ENCODE data around the gene EXOC6B.
A peak's percentile ranks its signal among the peaks of the same experiment; 100 is the strongest.

EXOC6B gene

GRCh38 chr2:72130659-72131360 is 695.0 kb downstream of the EXOC6B start:
- H3K36me3 ChIP-seq (ENCODE audit: control insufficient read depth, insufficient read depth, low read length), result no peaks in the 10 kb centered on the region
- peak overlapping the region; percentile 6 for H3K9ac ChIP-seq (ENCODE audit: low read length)
- H3K27ac ChIP-seq (ENCODE audit: low read depth, low read length), result no peak overlapping the region
- no peak overlapping the region for H3K4me3 ChIP-seq (ENCODE audit: low read length)
- no peaks in the 10 kb centered on the region for H3K79me2 ChIP-seq (ENCODE audit: control insufficient read depth, insufficient read depth, low read length)
- H2BK5ac ChIP-seq (ENCODE audit: low read length), result no peak overlapping the region
- no peak for DNase-seq
- WGBS (ENCODE audit: extremely low coverage, insufficient coverage, low lambda C conversion rate), result no CpG with 5 or more reads among the region's 26 CpGs
- no peak overlapping the region for H2BK15ac ChIP-seq (replicated peaks; ENCODE audit: low read depth)
- no peak overlapping the region for H3K23ac ChIP-seq (ENCODE audit: low read length)
- H4K8ac ChIP-seq (ENCODE audit: low read depth, low read length), result no peak overlapping the region
- no peaks in the 10 kb centered on the region for H3K27me3 ChIP-seq (ENCODE audit: insufficient read depth, low read length, poor library complexity)
- no peak overlapping the region for H3K4me2 ChIP-seq (ENCODE audit: low read length)
- H3K56ac ChIP-seq (ENCODE audit: low read length), result no peak overlapping the region
- no peaks in the 10 kb centered on the region for H3K4me1 ChIP-seq (ENCODE audit: control insufficient read depth, low read depth, low read length)
- H4K5ac ChIP-seq (ENCODE audit: low read length), result no peak overlapping the region
- H2AK5ac ChIP-seq (ENCODE audit: low read length), result no peak overlapping the region
- no peak overlapping the region for H3K4ac ChIP-seq (ENCODE audit: low read depth, low read length)
- H2BK120ac ChIP-seq (ENCODE audit: low read depth, low read length), result no peak overlapping the region
- H3K79me1 ChIP-seq (ENCODE audit: low read length), result no peaks in the 10 kb centered on the region
- H3K18ac ChIP-seq (ENCODE audit: low read length), result no peak overlapping the region

- Histone ChIP-seq H3K18ac (ENCODE audit: low read length) (no peak overlapping the region), H4K5ac (ENCODE audit: low read length) (no peak overlapping the region), H3K79me1 (ENCODE audit: low read length) (no peaks in the 10 kb centered on the region), H3K4me2 (ENCODE audit: low read length) (no peak overlapping the region), H3K27me3 (ENCODE audit: insufficient read depth, low read length, poor library complexity) (no peaks in the 10 kb centered on the region), H3K9ac (ENCODE audit: low read length) (no peak overlapping the region), H3K27ac (ENCODE audit: low read depth, low read length) (no peak overlapping the region), H3K56ac (ENCODE audit: low read length) (no peak overlapping the region), H3K4ac (ENCODE audit: low read depth, low read length) (no peak overlapping the region), H3K36me3 (ENCODE audit: control insufficient read depth, insufficient read depth, low read length) (no peaks in the 10 kb centered on the region), H3K79me2 (ENCODE audit: control insufficient read depth, insufficient read depth, low read length) (no peaks in the 10 kb centered on the region), H2BK15ac (replicated peaks; ENCODE audit: low read depth) (no peak overlapping the region), H3K4me3 (ENCODE audit: low read length) (no peak overlapping the region), H2BK120ac (ENCODE audit: low read depth, low read length) (no peak overlapping the region), H4K8ac (ENCODE audit: low read depth, low read length) (no peak overlapping the region), H2BK5ac (ENCODE audit: low read length) (no peak overlapping the region), H3K4me1 (ENCODE audit: control insufficient read depth, low read depth, low read length) (no peaks in the 10 kb centered on the region), H3K23ac (ENCODE audit: low read length) (no peak overlapping the region), H2AK5ac (ENCODE audit: low read length) (no peak overlapping the region)
- WGBS (ENCODE audit: extremely low coverage, insufficient coverage, low lambda C conversion rate), result no CpG with 5 or more reads among the region's 9 CpGs
- DNase-seq, result no peak
These were observed 696.0 kb downstream of the EXOC6B start for GRCh38 chr2:72129681-72130340.

GRCh38 chr2:72128843-72129227 is 697.0 kb downstream of the EXOC6B start:
- Histone ChIP-seq H2BK5ac (ENCODE audit: low read length) (no peak overlapping the region), H3K27ac (ENCODE audit: low read depth, low read length) (no peak overlapping the region), H3K27me3 (ENCODE audit: insufficient read depth, low read length, poor library complexity) (no peaks in the 10 kb centered on the region), H2AK5ac (ENCODE audit: low read length) (no peak overlapping the region), H3K23ac (ENCODE audit: low read length) (no peak overlapping the region), H2BK120ac (ENCODE audit: low read depth, low read length) (no peak overlapping the region), H3K9ac (ENCODE audit: low read length) (no peak overlapping the region), H3K56ac (ENCODE audit: low read length) (no peak overlapping the region), H4K5ac (ENCODE audit: low read length) (no peak overlapping the region), H3K36me3 (ENCODE audit: control insufficient read depth, insufficient read depth, low read length) (no peaks in the 10 kb centered on the region), H3K79me2 (ENCODE audit: control insufficient read depth, insufficient read depth, low read length) (no peaks in the 10 kb centered on the region), H2BK15ac (replicated peaks; ENCODE audit: low read depth) (no peak overlapping the region), H3K4me1 (ENCODE audit: control insufficient read depth, low read depth, low read length) (no peaks in the 10 kb centered on the region), H3K4me2 (ENCODE audit: low read length) (no peak overlapping the region), H3K4ac (ENCODE audit: low read depth, low read length) (no peak overlapping the region), H3K18ac (ENCODE audit: low read length) (no peak overlapping the region), H4K8ac (ENCODE audit: low read depth, low read length) (no peak overlapping the region), H3K79me1 (ENCODE audit: low read length) (no peaks in the 10 kb centered on the region), H3K4me3 (ENCODE audit: low read length) (no peak overlapping the region)
- WGBS (ENCODE audit: extremely low coverage, insufficient coverage, low lambda C conversion rate), result no CpG with 5 or more reads among the region's 11 CpGs
- no peak for DNase-seq

- Histone ChIP-seq H3K27me3 (ENCODE audit: insufficient read depth, low read length, poor library complexity) (no peaks in the 10 kb centered on the region), H3K79me1 (ENCODE audit: low read length) (no peaks in the 10 kb centered on the region), H3K18ac (ENCODE audit: low read length) (no peak overlapping the region), H2BK15ac (replicated peaks; ENCODE audit: low read depth) (no peak overlapping the region), H2BK5ac (ENCODE audit: low read length) (no peak overlapping the region), H3K9ac (ENCODE audit: low read length) (no peak overlapping the region), H4K8ac (ENCODE audit: low read depth, low read length) (no peak overlapping the region), H3K27ac (ENCODE audit: low read depth, low read length) (no peak overlapping the region), H3K36me3 (ENCODE audit: control insufficient read depth, insufficient read depth, low read length) (no peaks in the 10 kb centered on the region), H3K4ac (ENCODE audit: low read depth, low read length) (no peak overlapping the region), H3K4me1 (ENCODE audit: control insufficient read depth, low read depth, low read length) (no peaks in the 10 kb centered on the region), H3K79me2 (ENCODE audit: control insufficient read depth, insufficient read depth, low read length) (no peaks in the 10 kb centered on the region), H2BK120ac (ENCODE audit: low read depth, low read length) (no peak overlapping the region), H2AK5ac (ENCODE audit: low read length) (no peak overlapping the region), H3K4me2 (ENCODE audit: low read length) (no peak overlapping the region), H3K4me3 (ENCODE audit: low read length) (no peak overlapping the region), H3K23ac (ENCODE audit: low read length) (no peak overlapping the region), H3K56ac (ENCODE audit: low read length) (no peak overlapping the region), H4K5ac (ENCODE audit: low read length) (no peak overlapping the region)
- WGBS (ENCODE audit: extremely low coverage, insufficient coverage, low lambda C conversion rate), result no CpG with 5 or more reads among the region's 24 CpGs
- no peak for DNase-seq
These were observed 697.6 kb downstream of the EXOC6B start for GRCh38 chr2:72128059-72128842.

DNA sequence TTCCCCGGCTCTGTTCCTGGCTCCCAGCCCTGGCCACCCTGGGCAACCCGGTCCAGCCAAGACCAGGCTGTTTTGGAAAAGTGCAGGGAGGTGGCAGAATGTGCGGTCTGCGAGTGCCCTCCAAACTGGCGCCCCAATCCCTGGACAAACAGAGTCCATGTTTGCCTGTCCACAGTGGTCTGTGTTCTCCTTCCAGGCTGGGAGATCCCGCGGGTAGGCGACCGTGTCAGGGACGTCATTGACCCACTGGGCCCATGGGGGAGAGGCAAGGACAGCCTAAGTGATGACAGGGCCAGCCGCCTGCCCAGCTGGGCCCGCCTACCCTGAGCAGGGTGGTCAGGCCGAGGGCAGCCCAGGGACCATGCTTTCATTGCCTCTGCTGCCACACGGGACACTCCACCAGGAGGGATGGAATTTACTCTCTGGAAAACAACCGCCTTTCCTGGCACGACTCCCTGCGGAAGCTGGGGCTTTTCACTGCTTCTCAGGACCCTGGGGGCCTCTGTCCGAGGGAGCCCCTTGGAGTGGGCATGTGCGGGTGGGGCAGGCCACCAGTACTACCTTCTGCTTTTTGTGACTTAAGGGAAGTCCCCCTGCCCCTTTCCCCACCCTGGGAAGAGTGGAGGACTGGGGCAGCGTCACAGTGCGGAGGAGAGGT is 698.3 kb downstream of the EXOC6B start:
- H3K36me3 ChIP-seq (ENCODE audit: control insufficient read depth, insufficient read depth, low read length), result no peaks in the 10 kb centered on the region
- no peak for DNase-seq

More for the DNA sequence above, 698.3 kb downstream of the EXOC6B start:
- Histone ChIP-seq H3K4me1 (ENCODE audit: control insufficient read depth, low read depth, low read length) (no peaks in the 10 kb centered on the region), H3K79me1 (ENCODE audit: low read length) (no peaks in the 10 kb centered on the region), H3K56ac (ENCODE audit: low read length) (no peak overlapping the region), H3K9ac (ENCODE audit: low read length) (no peak overlapping the region), H4K5ac (ENCODE audit: low read length) (no peak overlapping the region), H4K8ac (ENCODE audit: low read depth, low read length) (no peak overlapping the region), H3K79me2 (ENCODE audit: control insufficient read depth, insufficient read depth, low read length) (no peaks in the 10 kb centered on the region), H3K4ac (ENCODE audit: low read depth, low read length) (no peak overlapping the region), H3K4me3 (ENCODE audit: low read length) (no peak overlapping the region), H2BK15ac (replicated peaks; ENCODE audit: low read depth) (no peak overlapping the region), H3K23ac (ENCODE audit: low read length) (no peak overlapping the region), H3K18ac (ENCODE audit: low read length) (no peak overlapping the region), H3K27ac (ENCODE audit: low read depth, low read length) (no peak overlapping the region), H3K4me2 (ENCODE audit: low read length) (no peak overlapping the region), H2BK5ac (ENCODE audit: low read length) (no peak overlapping the region), H2BK120ac (ENCODE audit: low read depth, low read length) (no peak overlapping the region), H2AK5ac (ENCODE audit: low read length) (no peak overlapping the region), H3K27me3 (ENCODE audit: insufficient read depth, low read length, poor library complexity) (no peaks in the 10 kb centered on the region)
- WGBS (ENCODE audit: extremely low coverage, insufficient coverage, low lambda C conversion rate), result no CpG with 5 or more reads among the region's 21 CpGs
